HTR-8/SVneo (cell line): Measurements from ENCODE around the gene BTBD9.
"Not testable (repeated sequence)": the region's sequence is repeated elsewhere in the genome, so short reads cannot be mapped to it uniquely, and the experiment has no call there.

Experiments used
- DNase-seq: peaks from one replicate; pipeline ENCODE4 v3.0.0; 2011; ENCODE audit warnings: low spot score, mixed read lengths; ENCODE audit not compliant: insufficient read length
- FAIRE-seq: peaks from 2 replicates; lab custom pipeline; 2011; peaks lifted over from hg19 to GRCh38; lab: Jason Lieb, UNC

Gene BTBD9

DNA sequence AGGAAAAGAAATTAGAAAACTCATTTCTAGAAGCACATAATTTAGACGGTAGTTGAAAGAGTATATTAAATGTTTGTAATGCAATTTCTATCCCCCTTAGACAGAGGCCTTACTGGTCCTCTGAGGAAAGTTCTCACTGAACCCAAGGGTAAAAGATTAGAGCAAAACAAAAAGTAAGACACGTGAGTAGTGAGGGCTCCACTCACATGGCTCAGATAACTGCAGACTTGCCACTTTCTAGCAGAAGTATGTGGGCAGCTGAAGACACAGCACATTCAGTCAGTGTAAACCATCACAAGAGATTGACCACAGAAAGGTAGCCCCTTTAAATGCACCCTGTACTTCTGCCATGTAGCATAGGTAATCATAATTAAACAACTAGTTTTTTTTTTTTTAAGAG lies 193.8 kb downstream of the BTBD9 start:
- DNase-seq (no peak), FAIRE-seq (no peak)

DNA sequence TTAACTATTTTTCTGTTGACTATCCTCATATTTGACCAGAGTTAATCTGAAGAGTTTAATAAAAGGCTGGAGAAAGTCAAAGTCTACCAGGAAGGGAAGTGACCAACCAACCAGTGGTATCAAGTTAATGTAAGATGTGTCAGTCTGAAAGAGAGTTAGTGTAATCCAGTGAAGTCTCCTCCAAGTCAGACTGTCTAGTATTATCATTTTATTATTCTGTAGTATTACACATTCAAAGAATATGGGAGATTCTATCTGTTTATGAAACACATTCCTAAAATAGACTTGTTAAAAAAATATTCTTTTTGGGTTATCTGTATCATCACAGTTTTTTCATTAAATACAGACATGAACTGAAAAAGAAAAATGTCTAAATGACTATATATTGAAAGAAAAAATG lies 194.4 kb downstream of the BTBD9 start:
- DNase-seq: no peak
- FAIRE-seq: no peak

DNA sequence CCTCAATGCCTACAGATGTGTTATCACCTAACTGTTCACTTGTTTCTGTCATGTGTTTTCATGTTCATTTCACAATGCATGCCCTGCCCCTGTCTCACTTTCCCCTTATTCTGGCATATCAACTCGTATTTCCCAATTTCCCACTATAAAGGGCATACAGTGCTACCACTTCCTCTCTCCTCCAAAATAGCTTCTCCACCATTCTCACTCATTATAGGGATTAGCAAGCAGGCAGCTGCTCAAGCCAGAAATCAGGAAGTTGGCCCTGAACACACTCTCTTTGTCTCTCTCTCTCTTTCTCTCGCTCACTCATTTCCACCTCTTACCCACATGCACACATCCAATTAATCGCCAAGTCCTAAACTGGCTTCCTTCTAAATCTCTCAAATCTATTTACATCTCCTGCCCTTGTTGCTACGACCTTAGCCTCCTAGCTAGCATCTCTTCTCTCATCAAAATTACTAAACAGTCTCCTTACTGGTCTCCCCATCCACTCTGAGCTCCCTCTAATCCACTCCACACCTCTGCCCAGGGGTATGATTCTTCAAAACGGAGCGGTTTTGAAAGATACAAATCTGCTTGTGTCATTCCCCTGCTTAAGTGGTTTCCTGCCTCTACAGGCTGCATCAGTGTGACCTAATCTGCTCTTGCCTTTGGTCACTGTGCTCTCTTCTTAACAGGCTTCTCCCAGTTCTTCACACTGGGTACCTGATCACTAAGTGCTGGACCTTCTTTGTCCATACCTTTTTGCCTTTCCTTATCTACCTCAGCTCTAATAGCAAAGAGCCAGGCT lies 196.2 kb downstream of the BTBD9 start:
- FAIRE-seq (no peak), DNase-seq (no peak)

DNA sequence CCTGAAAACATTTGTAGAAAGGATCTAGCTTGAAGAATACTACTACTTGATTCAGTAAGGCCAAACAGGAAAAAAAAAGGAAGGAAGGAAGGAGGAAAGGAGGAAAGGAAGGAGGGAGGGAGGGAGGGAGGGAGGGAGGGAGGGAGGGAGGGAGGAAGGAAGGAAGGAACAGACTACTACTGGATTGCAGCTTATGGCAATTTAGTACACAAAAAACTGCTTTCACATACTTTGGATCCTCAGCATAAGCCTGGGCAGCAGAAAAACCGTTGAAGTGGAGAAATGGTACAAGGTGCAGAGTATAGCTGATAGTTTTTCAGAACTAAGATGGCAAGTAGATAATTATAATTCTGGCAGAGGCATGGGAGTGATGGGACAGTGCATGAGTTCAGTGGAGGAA lies 201.6 kb downstream of the BTBD9 start:
- FAIRE-seq (no peak), DNase-seq (no peak)

DNA sequence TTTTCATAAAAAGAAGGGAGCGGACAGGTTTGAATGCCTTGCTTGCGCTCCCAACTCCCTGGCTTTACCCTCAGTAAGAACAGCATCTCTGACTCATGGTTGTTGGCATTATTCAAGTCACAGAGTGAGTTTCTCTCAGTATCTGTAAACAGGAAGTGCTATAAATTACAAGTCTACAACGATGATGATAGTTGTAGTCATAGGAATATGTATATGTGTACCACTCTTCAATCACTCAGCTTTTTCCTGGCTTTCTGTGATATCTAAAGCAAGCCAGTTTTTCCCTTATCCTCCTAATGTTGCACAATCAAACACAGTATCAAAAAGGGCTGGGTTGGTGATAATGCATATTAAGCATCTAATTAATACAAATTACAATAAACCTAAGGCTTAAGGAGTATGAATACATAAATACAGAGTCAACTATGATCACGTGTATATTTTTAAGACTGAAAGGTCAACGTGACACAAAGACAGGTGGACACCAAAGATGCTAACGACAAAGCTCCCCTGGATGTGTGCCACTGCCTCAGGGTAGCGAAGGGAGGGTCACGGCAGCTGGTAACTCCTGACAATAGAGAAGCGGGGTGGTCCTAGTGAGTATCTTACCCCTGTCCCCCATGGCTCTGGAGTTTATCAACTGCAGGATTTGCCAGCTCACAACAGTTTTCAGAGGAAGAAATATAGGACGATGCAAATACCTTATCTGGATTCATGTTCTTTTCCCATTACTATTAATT lies 202.8 kb downstream of the BTBD9 start:
- DNase-seq: peak; percentile 53
- FAIRE-seq: no peak

DNA sequence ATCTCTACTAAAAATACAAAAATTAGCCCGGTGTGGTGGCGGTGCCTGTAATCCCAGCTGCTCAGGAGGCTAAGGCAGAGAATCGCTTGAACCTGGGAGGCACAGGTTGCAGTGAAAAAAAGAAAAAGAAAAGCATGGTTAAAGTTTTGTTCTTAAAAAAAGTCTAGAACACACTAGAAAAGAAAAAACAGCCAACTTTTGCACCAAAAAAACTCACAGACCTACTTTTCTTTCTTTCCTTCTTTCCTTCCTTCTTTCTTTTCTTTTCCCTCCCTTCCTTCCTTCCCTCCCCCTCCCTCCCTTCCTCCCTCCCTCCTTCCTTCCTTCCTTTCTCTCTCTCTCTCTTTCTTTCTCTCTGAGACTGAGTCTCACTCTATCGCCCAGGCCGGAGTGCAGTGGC lies 204.4 kb downstream of the BTBD9 start:
- FAIRE-seq: no peak
- no peak for DNase-seq

DNA sequence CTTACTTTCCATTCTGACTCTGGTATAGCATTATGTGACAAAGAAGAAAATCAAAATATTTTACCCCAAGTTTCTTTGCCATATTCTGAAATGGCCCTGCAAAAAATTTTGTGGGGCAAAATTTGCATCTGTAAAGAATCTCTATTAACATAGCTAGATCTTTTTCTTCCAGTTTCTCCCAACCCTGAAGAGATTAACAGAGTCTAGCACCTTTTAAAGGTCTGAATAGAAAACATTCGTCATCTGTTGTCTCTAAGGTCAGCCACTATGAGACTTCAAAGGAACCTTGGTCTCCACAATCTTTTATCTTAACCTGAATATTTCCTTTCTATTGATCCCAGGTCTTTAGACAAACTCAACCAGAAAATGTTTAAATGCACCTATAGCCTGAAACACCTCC lies 205.7 kb downstream of the BTBD9 start:
- FAIRE-seq (no peak), DNase-seq (no peak)

DNA sequence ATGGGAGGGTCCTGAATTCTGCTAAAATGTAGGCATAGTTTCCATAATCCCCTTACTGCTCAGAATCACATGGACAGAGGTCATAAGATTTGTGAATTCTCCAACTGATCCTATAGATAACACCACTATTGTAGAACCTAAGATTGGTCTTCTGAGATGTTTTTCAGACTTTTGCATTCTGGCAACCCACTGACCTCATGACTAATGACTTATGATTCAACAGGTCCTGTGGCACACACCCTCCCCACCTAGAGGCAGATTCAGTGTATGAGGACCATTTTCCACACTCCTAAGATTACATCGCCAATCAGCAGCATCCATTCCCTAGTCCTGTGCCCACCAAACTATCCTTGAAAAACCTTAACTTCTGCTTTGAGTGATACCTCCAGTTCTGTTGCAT lies 207.2 kb downstream of the BTBD9 start:
- FAIRE-seq (no peak), DNase-seq (no peak)

DNA sequence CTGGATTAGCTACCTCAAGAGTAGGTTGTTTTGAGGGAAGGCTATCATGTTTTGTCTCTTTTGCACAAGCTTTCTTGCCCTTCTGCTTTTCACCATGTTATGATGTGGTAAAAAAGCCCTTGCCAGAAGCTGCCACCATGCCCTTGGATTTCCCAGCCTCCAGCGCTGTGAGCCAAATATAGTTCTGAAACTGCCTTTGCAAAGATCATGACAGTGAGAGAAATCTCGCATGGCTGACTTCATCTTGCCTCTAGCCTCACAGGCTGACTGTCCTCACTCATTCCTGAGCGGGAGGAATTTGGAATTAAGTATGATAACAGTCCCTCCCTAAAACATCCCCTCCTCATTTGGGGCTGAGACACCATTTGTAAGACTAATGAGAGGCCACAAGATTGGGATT lies 207.7 kb downstream of the BTBD9 start:
- no peak for DNase-seq
- FAIRE-seq: no peak

DNA sequence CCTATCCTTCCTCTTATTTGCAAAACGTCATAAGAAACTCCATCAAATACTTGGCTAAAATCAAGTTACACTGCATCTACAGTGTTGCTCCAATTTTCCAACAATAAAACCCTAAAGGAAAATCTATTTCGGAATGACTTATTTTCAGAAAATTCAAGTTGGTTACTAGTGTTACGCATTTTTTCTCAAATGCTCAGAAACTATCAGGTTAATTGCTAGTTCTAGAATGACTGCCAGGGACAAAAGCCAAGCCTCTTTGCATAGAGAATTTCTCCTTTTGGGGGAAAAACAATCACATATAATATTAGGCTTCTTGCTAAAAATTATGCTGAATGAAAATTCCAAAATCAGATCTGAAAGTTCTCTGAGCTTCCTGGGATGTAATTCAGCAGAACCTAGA lies 210.2 kb downstream of the BTBD9 start:
- FAIRE-seq: no peak
- no peak for DNase-seq

DNA sequence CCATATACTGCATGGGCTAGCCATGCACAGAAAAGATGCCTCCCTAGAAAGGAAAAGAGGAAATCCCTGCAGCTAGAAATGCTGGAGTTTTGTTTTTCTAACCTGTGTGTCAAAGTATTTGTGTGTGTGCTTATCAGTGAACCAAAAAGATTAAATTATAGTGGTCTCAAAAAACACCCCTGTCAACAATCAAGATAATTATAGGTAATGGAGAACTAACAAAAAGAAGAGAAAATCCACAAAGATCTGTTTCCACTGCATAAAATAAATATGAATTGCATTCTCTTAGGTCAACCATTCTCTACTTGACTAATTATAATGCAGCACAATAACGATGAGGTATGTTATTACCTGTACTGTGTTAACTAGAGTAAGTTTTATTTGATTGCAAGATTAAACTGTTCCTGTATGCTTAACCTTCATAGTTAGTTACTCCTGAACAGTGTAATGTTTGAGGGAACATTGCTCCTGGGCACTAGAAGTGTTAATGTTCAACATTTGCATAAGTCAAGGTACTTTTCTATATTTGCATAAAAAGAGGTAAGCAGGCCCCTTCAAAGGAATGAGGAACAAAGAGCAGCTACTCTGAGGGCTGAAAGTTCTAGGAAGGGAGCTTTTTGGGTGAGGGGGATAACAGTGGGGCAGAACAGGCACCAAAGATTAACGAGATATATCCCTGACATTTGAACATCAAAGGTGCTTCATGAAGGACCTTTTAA lies 212.1 kb downstream of the BTBD9 start:
- FAIRE-seq: no peak
- no peak for DNase-seq

DNA sequence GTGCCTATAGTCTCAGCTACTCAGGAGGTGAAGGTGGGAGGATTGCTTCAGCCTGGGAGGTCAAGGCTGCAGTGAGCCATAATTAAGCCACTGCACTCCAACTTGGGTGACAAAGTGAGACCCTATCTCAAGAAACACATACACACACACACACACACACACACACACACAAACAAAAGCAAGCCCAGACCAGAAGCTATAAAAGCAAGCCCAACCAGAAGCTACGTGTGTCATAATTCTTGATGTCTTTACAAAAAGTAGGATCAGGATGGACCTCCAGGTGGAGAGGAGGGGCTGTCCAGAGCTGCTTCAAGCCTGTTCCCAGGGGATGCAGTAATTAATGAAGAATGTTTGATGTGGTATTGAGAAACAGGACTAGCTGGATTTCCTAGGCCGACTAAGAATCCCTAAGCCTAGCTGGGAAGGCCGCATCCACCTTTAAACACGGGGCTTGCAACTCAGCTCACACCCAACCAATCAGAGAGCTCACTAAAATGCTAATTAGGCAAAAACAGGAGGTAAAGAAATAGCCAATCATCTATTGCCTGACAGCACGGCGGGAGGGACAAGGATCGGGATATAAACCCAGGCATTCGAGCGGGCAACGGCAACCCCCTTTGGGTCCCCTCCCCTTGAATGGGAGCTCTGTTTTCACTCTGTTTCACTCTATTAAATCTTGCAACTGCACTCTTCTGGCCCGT lies 213.8 kb downstream of the BTBD9 start:
- FAIRE-seq, DNase-seq: not testable (repeated sequence)

DNA sequence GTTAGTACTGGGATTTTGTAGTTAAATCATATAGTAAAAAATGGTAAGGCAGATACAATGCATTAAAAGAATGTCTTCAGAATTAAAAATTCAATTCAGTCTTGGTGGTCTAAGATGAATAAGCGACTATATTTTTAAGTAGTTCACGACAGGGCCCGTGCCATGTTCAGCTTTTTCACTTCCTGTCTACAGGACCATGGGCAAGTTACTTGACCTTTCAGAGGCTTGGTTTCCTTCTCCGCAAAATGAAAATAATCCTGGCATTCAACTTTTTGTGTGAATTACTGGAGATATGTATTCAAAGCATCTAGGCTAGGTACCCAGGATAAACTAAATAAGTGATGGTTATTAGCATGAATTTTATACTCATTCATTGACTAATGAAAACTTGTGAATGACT lies 216.0 kb downstream of the BTBD9 start:
- FAIRE-seq: no peak
- no peak for DNase-seq

DNA sequence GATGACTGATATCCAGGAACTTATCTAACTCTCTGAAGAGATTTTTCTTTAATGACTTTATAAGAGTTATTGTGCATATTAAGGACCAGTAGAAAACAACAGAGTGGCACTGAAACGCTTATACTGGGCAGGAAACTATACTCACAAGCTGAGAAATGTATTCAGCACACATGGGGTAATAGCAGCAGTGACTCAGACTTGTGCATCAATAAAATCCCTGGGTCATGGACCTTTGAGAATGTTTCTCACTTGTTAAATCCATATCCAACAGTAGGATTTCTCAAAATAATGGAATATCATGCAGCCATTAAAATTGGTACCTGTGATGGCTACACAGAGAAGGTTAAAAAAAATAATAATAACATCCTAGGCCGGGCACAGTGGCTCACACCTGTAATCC lies 219.5 kb downstream of the BTBD9 start:
- DNase-seq (no peak), FAIRE-seq (no peak)

DNA sequence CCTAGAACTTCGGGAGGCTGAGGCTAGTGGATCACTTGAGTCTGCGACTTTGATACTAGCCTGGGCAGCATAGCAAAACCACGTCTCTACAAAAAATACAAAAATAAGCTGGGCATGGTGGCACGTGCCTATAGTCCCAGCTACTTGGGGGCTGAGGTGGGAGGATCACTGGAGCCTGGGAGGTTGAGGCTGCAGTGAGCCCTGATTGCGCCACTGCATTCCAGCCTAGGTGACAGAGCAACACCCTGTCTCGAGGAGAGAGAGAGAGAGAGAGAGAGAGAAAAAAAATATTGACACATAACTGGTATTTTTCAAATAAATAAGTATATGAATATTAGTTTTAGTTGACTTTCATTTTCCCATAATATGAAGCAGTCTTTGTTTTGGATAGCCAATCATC lies 222.2 kb downstream of the BTBD9 start:
- DNase-seq (no peak), FAIRE-seq (no peak)

DNA sequence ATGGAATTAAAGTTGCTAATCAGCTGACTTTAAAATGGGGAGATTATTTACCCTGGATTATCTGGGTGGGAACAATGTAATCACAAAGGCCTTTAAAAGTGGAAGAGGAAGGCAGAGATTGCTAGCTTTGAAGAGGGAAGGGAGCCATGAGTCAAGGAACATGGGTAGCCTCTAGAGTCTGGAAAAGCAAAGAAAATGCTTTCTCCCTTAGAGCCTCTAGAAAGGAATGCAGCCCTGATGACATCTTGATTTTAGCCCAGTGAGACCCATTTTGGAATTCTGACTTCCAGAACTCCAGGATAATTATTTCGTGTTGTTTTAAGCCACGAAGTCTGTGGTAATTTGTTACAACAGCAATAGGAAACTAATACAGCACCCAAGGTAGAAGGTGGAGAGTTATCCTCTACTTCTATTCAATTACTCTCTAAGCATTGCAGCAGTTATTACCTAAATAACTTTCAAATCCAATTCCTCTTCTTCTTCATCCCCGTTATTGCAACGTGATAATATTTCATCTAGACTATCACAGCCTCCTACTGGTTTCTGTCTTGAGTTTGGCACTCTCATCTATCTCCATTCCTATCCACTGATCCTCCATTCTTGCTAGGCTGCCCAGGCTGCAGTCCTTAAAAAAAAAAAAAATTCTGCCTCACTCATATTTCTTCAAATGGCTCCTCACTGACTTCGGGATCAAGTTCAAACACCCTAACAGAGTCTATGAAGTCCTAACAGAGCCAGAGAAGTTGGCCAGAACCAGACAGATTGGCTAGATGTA lies 224.3 kb downstream of the BTBD9 start:
- DNase-seq (no peak), FAIRE-seq (no peak)

DNA sequence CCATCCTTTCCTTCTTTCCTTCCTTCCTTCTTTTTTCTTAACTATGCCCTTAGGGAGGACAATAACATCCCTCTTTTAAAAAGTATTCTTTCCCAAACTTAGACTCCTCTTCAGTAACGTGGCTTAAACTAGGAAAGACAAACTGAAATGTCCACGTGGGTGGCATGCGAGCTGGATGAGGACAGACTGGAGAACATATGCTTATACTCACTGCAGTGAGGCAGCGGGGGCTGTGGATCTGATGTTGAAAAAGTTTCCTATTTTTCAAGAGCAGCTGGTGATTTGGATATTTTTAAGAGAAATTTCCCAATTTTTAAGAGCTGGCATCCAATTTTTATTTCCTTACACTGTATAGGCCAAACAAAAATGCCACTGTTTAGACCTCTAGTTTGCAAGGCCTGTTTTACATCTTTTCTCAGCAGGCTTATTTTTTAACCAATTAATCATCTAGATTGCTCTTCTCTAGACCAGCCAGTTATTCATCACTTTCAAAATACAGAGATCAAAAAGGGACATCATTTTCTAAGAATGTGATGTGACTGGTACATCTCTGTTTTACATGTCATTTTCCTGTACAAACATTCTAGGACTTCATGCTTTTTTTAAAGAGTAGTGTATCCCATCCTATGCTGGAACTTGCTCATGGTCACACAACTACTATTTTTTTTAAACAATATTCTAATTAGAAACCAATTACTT lies 226.5 kb downstream of the BTBD9 start:
- DNase-seq (no peak), FAIRE-seq (no peak)

DNA sequence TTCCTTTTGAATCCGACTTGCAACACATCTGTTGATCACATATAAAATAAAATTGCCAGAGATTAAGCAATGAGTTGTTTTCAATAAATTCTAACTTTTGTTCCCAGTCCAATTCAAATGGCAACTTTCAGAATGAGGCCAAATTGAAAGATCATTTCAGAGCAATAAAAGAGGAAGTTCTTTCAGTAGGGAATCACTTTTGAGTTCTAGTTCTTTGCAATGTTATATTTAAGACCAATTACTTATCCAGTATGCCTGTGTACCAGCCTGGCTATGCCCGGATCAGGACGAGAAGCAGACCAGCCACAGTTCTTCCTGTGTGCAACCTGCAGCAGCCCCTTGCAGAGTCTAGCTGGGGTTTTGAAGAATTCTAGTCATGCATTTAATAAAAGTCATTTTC lies 232.5 kb downstream of the BTBD9 start:
- no peak for DNase-seq

DNA sequence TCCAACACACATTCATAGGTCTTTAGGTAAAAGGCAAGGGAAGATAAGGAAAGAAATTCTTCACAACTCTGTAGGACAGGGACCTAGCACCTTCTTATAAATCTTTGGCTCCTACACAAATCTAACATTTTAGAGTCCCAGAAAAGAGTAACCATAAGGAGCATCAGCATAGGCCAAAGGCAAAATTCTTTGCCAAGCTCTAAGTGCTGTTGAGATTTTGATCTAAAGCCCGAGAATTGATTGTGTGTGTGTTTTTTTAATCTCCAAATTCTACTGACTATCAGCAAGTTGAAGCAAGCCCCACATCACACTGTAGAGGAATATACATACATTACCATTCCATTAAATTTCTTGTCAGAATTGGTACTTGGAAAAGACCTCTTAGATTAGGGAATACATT lies 233.6 kb downstream of the BTBD9 start:
- FAIRE-seq (no peak), DNase-seq (no peak)

More for the DNA sequence above, 232.5 kb downstream of the BTBD9 start:
- FAIRE-seq: no peak
